DMS 273 (cell line): ENCODE data around the gene TM2D1.

Source experiments
- DNase-seq: peaks from one replicate; lab custom pipeline; 2025; ENCODE audit not compliant: unreplicated experiment; lab: John Stamatoyannopoulos, UW

TM2D1 gene

DNA sequence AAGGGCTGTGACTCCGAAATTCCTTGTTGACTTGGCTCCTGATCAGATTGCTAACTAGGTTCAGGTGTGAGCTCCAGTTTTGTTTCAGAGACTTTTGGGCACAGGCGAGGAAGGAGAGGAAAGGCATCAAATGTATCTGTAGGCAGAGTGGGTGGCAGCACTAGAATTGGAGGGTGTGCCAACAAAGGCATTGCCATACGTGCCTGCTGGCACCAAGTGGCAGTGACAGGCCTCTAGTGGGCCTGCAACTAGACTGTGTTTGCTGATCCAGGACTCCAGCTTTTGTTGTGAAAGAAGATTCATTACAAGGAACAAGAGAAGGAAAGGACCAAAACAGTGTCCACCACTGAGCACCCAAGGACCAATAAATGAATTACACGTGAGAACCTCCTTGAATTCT, 79.5 kb downstream of the TM2D1 start:
- no peak for DNase-seq

DNA sequence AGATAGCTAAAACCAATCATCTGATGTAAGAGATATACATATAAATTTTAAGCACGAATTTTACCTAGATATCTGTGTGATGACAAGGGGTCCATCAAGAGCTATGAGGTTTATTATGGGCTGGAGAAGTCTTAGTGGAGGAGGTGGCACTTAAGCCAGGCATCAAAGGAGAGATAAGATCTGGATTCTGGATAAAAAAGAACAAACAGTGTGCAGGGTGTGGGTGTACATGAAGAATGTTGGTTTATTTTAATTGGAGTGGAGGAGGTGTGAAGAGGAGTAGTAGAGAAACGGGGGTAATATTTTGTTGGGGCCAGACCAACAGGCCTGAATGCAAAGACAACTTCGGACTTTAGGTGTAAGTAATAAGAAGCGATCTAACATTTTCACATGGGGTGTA, 80.6 kb downstream of the TM2D1 start:
- no peak for DNase-seq

DNA sequence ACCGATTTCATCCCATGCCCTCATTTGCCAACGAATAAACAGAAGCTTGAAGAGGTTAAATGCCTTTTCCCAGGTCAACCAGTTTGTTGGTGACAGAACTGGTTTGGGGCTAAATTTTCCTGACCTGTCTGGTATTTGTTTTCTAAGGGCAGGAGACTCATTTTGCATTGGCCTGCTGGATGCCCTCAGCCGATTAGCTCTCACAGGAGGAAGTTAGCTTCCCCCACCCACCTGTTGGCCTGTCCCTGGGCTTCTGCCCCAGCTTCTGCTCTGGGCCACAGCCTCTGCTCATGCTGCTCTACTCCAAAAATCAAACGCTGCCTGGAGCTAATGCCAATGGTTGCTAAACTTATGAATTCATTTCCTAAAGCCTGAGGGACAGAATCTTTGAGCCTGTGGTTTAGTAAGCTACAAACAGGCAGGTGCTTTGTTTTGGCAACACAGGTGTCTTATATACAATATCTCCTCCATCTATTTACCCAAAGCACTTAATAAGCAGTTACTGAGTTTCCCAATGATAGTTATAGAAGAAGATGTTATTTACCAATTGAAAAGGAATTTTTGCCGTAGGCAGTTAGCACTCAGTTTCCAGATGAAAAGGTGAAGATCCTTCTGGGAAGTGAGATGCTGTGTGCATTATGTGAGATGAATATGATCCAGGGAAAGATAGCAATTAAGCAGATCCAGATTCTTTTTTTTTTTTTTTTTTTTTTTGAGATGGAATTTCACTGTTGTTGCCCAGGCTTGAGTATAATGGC, 82.3 kb downstream of the TM2D1 start:
- no peak for DNase-seq

DNA sequence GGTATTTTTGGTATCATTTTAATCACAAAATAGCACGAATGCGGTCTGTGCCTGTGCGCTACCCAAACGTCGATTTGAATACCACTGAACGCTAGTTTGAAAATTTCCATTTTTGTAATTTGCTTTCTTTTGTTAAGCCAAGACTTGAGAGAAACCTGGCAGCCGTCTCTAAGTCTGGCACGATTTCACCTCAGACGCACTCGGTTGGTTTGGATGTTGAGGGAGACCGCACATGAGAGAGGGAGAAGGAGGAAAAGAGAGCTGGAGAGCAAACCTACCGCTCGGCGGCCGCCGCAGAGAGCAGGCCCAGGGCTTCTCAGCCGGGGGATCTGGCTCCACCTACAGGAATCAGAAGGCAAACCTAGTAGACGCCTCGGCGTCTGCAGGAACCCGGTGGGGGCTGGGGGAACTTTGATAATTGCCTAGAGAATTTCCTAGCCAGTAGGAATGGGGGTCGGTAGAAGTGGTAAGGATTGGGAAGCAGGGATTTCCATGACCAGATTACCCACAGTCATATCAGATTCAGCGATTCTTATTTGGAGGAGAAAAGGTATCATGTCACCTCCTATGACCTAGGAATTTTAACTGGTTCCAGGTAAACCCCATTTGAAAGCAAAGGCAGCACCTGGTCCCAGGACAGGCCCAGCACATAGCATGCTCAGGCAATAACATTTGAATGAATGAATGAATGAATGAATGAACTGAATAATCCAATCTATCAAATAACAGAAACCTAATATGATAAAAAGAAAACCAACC, 83.2 kb downstream of the TM2D1 start:
- DNase-seq = peak; percentile 72

DNA sequence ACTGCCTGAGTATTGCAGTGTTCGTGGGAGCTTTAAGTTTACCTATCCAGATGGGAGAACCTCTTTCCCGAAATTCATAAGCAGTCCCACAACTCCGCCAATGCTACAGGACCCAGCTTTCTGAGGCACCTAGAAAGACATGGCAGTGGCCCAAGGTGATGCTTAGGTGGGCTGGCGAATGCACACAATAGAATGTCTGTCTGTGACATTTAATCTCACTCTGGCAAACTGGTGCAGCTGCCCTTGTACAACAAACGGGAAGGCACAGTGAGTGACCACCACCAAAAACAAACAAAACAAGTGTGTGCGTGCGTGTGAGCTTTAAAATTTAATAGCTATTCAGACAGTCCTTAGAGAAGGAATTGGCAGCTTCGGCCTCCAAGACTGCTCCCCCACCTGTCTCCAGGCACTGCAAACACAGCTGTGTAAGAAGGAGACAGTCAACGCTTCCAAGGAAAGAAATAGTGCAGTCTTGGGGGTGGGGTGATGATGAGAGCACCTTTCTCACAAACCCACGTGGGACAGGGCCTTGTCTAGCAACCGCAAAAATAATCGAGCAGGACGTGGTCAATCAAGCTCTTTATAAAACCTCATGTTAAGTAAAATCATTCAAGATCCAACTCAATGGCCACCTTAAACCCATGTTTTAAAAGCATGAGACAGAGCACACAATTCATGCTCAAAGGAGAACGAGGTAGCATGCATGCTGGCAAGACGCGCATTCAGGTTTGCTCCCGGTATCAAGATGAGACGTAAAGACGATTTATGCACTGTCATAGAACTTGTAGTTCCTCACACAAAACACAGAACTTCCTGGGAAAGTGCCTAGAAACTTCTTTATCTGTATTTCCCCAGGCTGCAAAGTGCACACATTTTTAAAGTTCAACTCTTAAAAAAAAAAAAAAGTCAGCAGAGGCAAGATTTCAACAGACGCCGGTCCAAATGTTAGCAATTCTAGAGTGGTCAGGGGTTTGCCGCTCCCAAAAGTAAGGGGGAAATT, 84.1 kb downstream of the TM2D1 start:
- no peak for DNase-seq

DNA sequence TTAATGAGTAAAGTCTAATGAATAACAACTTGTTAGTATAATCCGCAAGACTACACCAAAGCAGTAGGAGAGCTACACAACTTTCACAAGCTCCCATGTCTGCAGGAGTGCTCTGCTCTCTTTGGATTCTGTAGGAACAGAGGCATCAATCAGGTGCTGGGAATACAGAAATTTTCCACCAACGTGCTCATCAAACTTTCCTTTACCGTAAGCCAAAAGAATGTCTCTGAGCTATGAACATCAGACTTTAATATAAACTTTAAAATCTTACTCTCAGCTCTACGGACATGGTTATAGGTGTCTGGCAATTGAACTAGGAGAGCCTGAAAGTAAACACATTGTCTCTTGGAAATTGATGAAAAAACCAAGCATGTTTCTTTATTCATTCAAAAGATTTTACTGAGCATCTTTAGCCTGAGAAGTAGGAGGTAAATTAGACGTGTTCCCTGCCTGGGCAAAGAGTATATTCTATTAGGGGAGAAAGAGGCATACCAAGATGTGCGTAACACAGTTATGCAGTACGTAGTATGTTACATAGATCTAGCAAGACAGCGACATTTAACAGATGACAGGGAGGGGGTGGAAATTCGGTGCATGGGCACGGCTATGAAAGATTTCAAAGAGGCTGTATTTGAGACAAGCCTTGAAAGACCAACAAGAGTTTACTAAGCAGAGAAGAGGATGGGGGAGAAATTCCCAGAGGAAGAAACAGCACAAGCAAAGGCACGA, 85.2 kb downstream of the TM2D1 start:
- no peak for DNase-seq

DNA sequence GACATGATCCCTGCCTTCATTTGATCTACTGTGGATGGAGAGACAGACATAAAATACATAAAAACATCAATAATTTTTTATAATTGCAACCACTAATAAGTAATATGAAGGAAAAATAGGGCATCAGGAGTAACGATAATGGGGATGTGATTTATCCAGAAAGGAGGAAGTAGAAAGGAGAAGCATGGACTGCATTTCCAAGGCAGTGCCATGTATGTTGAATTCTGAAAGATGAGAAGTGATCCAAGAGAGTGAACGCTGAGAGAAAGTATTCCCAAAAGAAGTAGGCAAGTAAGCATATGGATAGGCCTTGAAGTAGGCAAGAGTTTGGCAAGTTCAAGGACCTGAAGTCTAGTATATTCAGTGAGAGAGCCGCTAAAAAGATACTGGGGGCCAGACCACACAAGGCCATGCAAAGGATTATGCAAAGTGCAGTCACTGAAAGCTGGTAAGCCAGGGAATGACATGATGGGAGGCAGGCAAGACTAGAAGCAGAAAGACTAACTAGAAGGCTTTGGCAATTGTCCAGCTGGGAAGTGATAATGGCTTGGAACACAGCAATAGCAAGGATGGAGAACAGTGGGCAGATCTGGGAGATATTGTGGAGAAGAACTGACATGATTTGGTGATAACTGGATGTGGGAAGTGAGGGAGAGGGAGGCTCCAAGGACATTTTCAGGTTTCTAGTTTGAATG, 85.9 kb downstream of the TM2D1 start:
- DNase-seq = peak; percentile 20

DNA sequence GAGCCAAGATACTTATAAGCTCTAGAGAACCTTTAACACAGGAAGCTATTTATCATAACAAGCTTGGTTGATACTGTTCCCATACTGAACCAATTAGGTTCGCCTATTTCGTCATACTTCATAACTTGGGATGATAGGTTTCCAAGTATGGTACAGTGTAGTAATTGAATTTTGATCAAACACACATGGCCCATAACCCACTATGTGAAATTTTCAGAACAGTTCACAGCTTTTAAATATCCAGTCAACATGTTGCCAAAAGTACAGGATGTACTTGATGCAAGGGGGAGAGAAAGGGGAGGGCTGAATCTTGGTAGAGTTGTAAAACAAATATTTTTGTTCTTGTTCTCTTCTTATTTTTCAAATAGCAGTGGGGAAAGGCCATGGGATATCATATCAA, 86.6 kb downstream of the TM2D1 start:
- no peak for DNase-seq

DNA sequence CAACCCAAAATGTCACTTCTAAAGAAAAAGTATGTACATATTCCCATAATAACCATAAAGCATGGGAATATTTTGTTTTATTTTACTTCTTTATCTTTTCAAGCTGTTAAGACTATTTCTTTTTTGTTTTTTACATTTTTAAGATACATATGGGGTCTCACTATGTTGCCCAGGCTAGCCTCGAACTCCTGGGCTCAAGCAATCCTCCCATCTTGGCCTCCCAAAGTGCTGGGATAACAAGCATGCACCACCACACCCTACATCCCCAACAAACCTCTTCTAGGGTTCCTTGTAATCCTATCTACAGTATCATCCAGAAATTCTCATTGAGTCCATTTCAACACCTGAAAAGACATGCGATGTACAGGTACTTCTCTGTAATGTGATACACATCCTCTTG, 87.5 kb downstream of the TM2D1 start:
- DNase-seq = no peak

DNA sequence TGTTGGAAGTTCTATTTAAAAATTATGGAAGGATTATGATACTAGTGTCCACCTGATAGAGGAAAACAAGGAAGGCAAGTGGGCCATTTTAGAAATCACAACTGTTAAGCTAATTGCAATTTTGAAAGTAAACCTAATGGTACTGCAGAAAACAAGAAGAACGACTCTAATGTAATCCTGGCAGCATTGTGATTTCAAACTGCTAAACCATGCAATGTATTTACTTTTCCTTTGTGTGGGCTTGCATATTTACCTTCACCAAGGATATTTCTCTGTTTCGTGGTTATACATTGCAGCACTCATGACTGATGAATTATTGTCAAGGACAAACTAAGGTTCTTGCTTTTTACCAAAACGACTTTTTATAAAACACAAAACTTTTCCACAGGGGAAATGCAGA, 88.1 kb downstream of the TM2D1 start:
- DNase-seq = no peak

DNA sequence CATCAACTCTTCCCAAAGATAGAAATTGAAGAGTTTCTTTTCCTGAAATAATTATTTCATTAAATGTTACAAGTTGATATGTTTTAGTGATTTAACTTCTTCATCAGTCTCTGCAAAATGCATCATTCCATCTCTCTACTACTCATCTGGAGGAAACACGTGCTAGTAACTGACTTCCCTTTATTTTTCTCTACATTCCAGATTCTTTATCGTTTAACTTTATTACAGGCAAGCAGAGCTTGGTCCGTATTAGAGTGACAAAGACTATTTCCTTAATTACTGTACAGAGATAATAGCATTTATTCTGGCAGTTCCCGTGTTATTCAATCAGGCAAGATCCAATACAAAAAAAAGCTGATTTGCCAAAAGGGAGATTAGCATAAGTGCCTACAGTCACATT, 88.6 kb downstream of the TM2D1 start:
- DNase-seq = no peak

DNA sequence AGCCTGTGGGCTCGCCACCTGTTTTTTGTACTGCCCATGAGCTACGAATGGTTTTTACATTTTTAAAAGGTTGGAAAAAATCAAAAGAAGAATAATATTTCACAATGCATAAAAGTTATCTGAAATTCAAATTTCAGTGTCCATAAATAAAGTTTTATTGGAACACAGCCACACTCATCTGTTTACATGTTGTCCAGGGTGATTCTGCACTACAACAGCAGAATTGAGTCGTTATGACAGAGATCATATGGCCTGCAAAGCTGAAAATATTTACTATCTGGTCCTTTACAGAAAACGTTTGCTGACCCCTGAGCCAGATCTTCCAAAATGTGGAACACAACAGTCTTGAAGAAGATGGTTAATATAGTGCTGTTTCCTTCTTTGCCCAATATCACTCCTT, 89.4 kb downstream of the TM2D1 start:
- DNase-seq = no peak

DNA sequence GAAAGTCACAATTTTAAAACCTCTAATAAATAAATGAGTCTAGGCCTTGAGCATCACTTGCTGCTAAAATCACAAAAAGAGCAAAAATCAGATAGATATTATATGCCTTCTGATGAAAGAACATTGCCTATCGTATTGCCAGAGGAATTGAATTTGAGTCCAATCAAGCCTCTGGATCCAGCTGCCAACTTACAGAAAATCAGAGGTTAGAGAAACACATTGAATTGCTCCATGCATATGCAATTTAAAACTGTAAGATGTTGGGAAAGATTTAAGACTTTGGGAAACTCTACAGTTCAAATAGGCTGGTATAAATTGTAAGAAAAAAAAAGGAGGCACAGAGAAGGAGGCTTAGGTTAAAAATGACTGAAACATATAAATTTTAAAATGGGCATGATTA, 93.5 kb downstream of the TM2D1 start:
- no peak for DNase-seq
